ENCODE measurements around the gene IFFO2. TPM values are rescaled to one million over a fixed set of nuclear protein-coding genes. Genes with fewer than 3 reads are reported as not detected.
A peak's percentile ranks its signal among the peaks of the same experiment; 100 is the strongest.

Gene IFFO2
- total and polyA plus RNA-seq, 12 donors, result 5.9 to 23.4 (median 15.8) TPM

DNA sequence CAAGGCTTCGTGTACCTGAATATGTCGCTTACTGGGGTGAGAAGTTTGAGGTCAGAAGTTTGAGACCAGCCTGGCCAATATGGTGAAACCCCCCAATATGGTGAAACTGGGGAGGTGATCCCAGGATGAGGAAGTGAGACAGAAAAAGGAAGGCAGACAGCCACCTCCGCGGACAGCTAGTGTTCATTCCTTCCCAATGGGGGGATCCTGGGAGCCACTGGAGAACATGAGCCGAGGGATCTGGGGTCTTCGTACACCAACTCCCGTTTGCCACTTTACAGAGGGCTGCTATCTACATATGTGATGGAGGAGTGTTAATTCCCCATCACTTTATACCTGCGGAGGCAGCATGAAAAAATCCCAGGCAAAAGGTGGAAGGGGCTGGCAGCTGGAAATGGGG, 19.6 kb upstream of the IFFO2 start:
- WGBS, 4 donors, result 88 to 96% (median 91%) methylated on average over 8 of the region's 8 CpGs
- H3K4me3 ChIP-seq, result no peak overlapping the region
- TF ChIP-seq, protein P1, sequence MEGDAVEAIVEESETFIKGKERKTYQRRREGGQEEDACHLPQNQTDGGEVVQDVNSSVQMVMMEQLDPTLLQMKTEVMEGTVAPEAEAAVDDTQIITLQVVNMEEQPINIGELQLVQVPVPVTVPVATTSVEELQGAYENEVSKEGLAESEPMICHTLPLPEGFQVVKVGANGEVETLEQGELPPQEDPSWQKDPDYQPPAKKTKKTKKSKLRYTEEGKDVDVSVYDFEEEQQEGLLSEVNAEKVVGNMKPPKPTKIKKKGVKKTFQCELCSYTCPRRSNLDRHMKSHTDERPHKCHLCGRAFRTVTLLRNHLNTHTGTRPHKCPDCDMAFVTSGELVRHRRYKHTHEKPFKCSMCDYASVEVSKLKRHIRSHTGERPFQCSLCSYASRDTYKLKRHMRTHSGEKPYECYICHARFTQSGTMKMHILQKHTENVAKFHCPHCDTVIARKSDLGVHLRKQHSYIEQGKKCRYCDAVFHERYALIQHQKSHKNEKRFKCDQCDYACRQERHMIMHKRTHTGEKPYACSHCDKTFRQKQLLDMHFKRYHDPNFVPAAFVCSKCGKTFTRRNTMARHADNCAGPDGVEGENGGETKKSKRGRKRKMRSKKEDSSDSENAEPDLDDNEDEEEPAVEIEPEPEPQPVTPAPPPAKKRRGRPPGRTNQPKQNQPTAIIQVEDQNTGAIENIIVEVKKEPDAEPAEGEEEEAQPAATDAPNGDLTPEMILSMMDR (IDR thresholded peaks at IDR 0.05), result no peak
- TF ChIP-seq POLR2A (IDR thresholded peaks at IDR 0.05), result no peak
- no peaks in the 10 kb centered on the region for H3K27me3 ChIP-seq
- H3K4me1 ChIP-seq (replicated peaks in 1 of 2), result peaks cover 0 to 23% of the 10 kb centered on the region in 2 donors
- intact Hi-C loops (cut with DNase I), result no loop called here
- no peaks in the 10 kb centered on the region for H3K9me3 ChIP-seq (replicated peaks in 1 of 3)
- no peak overlapping the region for H3K27ac ChIP-seq
- no peaks in the 10 kb centered on the region for H3K36me3 ChIP-seq (replicated peaks in 1 of 2)
- DNase-seq, result no peak

DNA sequence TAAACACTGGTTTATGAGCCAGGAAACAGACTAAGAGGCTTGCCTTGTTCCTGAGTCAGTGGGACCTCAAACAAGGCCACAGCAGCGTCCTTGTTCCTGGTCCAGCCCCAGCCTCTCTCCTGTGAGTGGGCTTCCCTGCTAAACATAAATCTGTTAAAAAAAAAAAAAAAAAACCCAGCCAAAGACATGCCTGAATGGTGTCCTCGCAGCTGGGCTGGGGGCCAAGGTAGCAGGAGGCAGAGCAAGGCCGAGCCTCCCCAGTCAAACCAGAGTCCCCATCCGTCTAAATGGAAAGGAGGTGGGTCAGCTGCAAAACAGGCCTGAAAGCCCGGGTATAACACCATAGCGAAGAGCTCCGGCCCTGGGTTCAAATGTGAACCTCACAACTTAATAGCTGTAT, 18.1 kb upstream of the IFFO2 start:
- Histone ChIP-seq H3K36me3 (replicated peaks in 1 of 2) (no peaks in the 10 kb centered on the region), H3K4me3 (no peak overlapping the region), H3K27me3 (no peaks in the 10 kb centered on the region), H3K9me3 (replicated peaks in 1 of 3) (no peaks in the 10 kb centered on the region), H3K27ac (peak overlapping the region in 3 of 5 donors; percentile 10 to 67 (median 41)), H3K4me1 (replicated peaks in 1 of 2) (peaks cover 0 to 23% of the 10 kb centered on the region in 2 donors)
- intact Hi-C loops (cut with DNase I), result loop anchor here in 1 of 2 donors (5.0 kb wide), 1 partner anchor 67 kb away; no protein-coding TSS in a partner anchor
- DNase-seq, result peak in 6 of 7 donors; percentile 66 to 74 (median 70)
- 36 to 51% (median 44%) methylated on average over 5 to 7 of the region's 7 CpGs for WGBS, 4 donors
- TF ChIP-seq, protein P1 (IDR thresholded peaks at IDR 0.05), result no peak

DNA sequence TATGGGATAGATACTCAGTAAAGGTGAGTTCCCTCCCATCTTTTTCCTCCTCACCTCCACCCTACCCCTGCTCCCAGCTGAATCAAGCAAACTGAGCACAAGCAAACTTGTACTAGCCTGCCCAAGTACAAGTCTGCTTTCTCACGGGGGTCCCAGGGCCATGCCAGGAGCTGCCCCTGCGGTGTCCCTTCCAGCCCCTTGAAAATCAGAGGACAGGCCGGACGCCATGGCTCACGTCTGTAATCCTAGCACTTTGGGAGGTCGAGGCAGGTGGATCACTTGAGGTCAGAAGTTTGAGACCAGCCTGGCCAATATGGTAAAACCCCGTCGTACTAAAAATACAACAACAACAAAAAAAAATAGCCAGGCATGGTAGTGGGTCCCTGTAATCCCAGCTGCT, 17.5 kb upstream of the IFFO2 start:
- Histone ChIP-seq H3K4me3 (no peak overlapping the region), H3K9me3 (replicated peaks in 1 of 3) (no peaks in the 10 kb centered on the region), H3K27me3 (no peaks in the 10 kb centered on the region), H3K36me3 (replicated peaks in 1 of 2) (no peaks in the 10 kb centered on the region), H3K27ac (peak overlapping the region in 3 of 5 donors; percentile 10 to 67 (median 59)), H3K4me1 (replicated peaks in 1 of 2) (peaks cover 0 to 23% of the 10 kb centered on the region in 2 donors)
- intact Hi-C loops (cut with DNase I), result loop anchor here in 1 of 2 donors (5.0 kb wide), 1 partner anchor 67 kb away; no protein-coding TSS in a partner anchor
- DNase-seq, result no peak
- 74 to 78% (median 76%) methylated on average over 8 of the region's 8 CpGs for WGBS, 4 donors
- no peak for TF ChIP-seq POLR2A (IDR thresholded peaks at IDR 0.05)
- TF ChIP-seq, protein P1 (IDR thresholded peaks at IDR 0.05), result no peak

DNA sequence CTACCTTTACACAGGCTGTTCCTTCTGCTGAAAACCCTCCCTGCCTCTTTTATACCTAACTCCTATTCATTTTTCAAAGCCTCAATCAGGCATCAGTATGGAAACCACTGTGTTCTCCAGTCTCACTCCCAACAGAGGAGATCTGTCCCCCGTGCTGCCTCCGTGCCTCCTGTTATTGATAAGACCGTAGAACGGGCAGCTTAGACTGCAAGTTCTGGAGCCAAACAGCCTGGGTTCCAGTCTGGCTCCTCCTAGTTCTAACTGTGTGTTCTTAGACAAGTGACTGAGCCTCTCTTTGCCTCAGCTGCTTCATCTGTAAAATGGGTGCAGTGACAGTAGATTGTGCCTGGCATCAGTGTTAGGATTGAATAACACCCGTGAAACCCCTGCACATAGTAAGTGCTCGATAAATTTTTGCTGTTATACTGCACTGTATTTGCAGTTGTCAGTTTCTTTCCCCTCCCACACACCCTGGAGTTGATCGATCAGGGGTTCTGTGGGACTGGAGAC, 17.0 kb upstream of the IFFO2 start:
- Histone ChIP-seq H3K27ac (peak overlapping the region in 1 of 5 donors; percentile 59), H3K4me1 (replicated peaks in 1 of 2) (peaks cover 0 to 23% of the 10 kb centered on the region in 2 donors), H3K27me3 (no peaks in the 10 kb centered on the region), H3K4me3 (no peak overlapping the region), H3K36me3 (replicated peaks in 1 of 2) (no peaks in the 10 kb centered on the region), H3K9me3 (replicated peaks in 1 of 3) (no peaks in the 10 kb centered on the region)
- intact Hi-C loops (cut with DNase I), result loop anchor here in 1 of 2 donors (5.0 kb wide), 1 partner anchor 66 kb away; no protein-coding TSS in a partner anchor
- TF ChIP-seq, protein P1 (IDR thresholded peaks at IDR 0.05), result no peak
- no peak for TF ChIP-seq POLR2A (IDR thresholded peaks at IDR 0.05)
- no peak for DNase-seq
- WGBS, 4 donors, result 84 to 99% (median 84%) methylated on average over 7 of the region's 7 CpGs
